ENCODE results near the gene TRIL. TPM values are rescaled to one million over a fixed set of nuclear protein-coding genes. Genes with fewer than 3 reads are reported as not detected.

The TRIL gene
- total RNA-seq, 4 donors from 2014 or later: 0.25 to 1.2 (median 0.63) TPM

GRCh38 chr7:28904578-28905048 is 53.5 kb downstream of the TRIL start:
- Histone ChIP-seq H3K9me3 (no peaks in the 10 kb centered on the region), H3K4me1 (peaks cover 9 to 18% of the 10 kb centered on the region in 2 donors), H3K4me3 (peak overlapping the region; percentile 14 to 41 (median 32)), H3K27ac (no peak overlapping the region), H3K36me3 (no peaks in the 10 kb centered on the region), H3K27me3 (no peaks in the 10 kb centered on the region)
- ATAC-seq: no peak
- no peak for DNase-seq
- TF ChIP-seq POLR2A (IDR thresholded peaks at IDR 0.05): no peak
- TF ChIP-seq CTCF (IDR thresholded peaks at IDR 0.05 in 4 of 5, conservative IDR thresholded peaks at IDR 0.05 in 1 of 5): no peak
- intact Hi-C loops (cut with DNase I; ENCODE audit: low total_unique reads): no loop called here
- in situ Hi-C loops (cut with MboI; ENCODE audit: low sequenced_read_pairs in 4 of 4): no loop called here

GRCh38 chr7:28903730-28904577 is 54.2 kb downstream of the TRIL start:
- no peak for TF ChIP-seq POLR2A (IDR thresholded peaks at IDR 0.05)
- TF ChIP-seq CTCF (IDR thresholded peaks at IDR 0.05 in 4 of 5, conservative IDR thresholded peaks at IDR 0.05 in 1 of 5): no peak

More at GRCh38 chr7:28903730-28904577, 54.2 kb downstream of the TRIL start:
- Histone ChIP-seq H3K9me3 (no peaks in the 10 kb centered on the region), H3K4me3 (peak overlapping the region; percentile 14 to 41 (median 32)), H3K4me1 (peaks cover 9 to 18% of the 10 kb centered on the region in 2 donors), H3K27me3 (no peaks in the 10 kb centered on the region), H3K36me3 (no peaks in the 10 kb centered on the region), H3K27ac (no peak overlapping the region)
- no peak for ATAC-seq
- in situ Hi-C loops (cut with MboI; ENCODE audit: low sequenced_read_pairs in 4 of 4) (no loop called here), intact Hi-C loops (cut with DNase I; ENCODE audit: low total_unique reads) (no loop called here)
- DNase-seq: no peak

Other genes with a start within 250 kb of the TRIL start
- 10 to 100 TPM in 1 of 4 donors, 1 to 10 TPM in 3; 5.6 to 11.8 (median 6.2) TPM for gene CPVL, start 188.2 kb upstream of the TRIL start, total RNA-seq
- 10 to 100 TPM in 2 of 4 donors, 1 to 10 TPM in 2; 5.9 to 11.3 (median 8.2) TPM for gene CHN2, start 236.4 kb upstream of the TRIL start, total RNA-seq

Data from gastrocnemius medialis (tissue), 4 donors.